GM23338 (cell line): ENCODE measurements around the gene TMCC1. TPM values are rescaled to one million over a fixed set of nuclear protein-coding genes. Genes with fewer than 3 reads are reported as not detected.

Experiments
- CTCF ChIP-seq, 2 experiments: fragments of 200-600 bp in 1 of 2; sonication (generic) in 1 of 2; conservative IDR thresholded peaks; 2 replicates each; pipeline versions ENCODE4 v1.5.1 to v1.6.1; 2016 to 2017; ENCODE audit warnings: antibody characterized with exemption in 2 of 2, low read depth in 2 of 2, mild to moderate bottlenecking in 2 of 2, moderate library complexity in 1 of 2
- EZH2 ChIP-seq: fragments of 200-600 bp; sonication (generic); IDR thresholded peaks from one replicate; pipeline ENCODE4 v1.8.0; 2017; ENCODE audit warnings: antibody characterized with exemption, mild to moderate bottlenecking, low read depth; ENCODE audit not compliant: unreplicated experiment
- EZH2phosphoT487 ChIP-seq: fragments of 200-600 bp; sonication (generic); IDR thresholded peaks from one replicate; pipeline ENCODE4 v1.8.1; 2018; ENCODE audit warnings: antibody characterized with exemption; ENCODE audit not compliant: unreplicated experiment
- NANOG ChIP-seq: IDR thresholded peaks from 2 replicates; pipeline ENCODE4 v1.6.1; 2016; ENCODE audit warnings: antibody characterized with exemption, borderline replicate concordance
- POLR2AphosphoS5 ChIP-seq: IDR thresholded peaks from 2 replicates; pipeline ENCODE4 v1.6.1; 2016; ENCODE audit warnings: antibody characterized with exemption, low read depth
- STAT1 ChIP-seq: IDR thresholded peaks from one replicate; pipeline ENCODE4 v1.6.1; 2016; ENCODE audit warnings: antibody characterized with exemption; ENCODE audit not compliant: unreplicated experiment
- ZNF114 ChIP-seq: fragments of 250-450 bp; sonication (Bioruptor Pico); IDR thresholded peaks from 2 replicates; pipeline ENCODE4 v1.5.0; 2020; ENCODE audit warnings: mild to moderate bottlenecking, moderate library complexity
- ZNF331 ChIP-seq: fragments of 250-450 bp; sonication (Bioruptor Pico); IDR thresholded peaks from 2 replicates; pipeline ENCODE4 v1.5.0; 2020; ENCODE audit warnings: low read depth, mild to moderate bottlenecking, moderate library complexity
- polyA plus RNA-seq: library from polyadenylated mRNA; unstranded; fragments of >200 nt; fragmentation: Nextera tagmentation; extraction: Ambion mirVana; gene quantifications from 2 replicates; pipeline ENCODE4 v1.2.1, GENCODE V29; 2016
- total RNA-seq: library from RNA; depleted of rRNA; stranded (reverse); fragments of >200 nt; shearing (Covaris generic); gene quantifications from 2 replicates; pipeline ENCODE4 v1.2.3, GENCODE V29; 2014
- TF ChIP-seq, protein P1 (sequence below): fragments of 250-450 bp; sonication (Bioruptor Pico); IDR thresholded peaks from 2 replicates; pipeline ENCODE4 v1.5.0; 2020; ENCODE audit warnings: mild to moderate bottlenecking, moderate library complexity
- TF ChIP-seq, protein P2 (sequence below): IDR thresholded peaks from one replicate; pipeline ENCODE4 v1.6.1; 2018; ENCODE audit warnings: antibody characterized with exemption; ENCODE audit not compliant: unreplicated experiment

TMCC1 gene
- total and polyA plus RNA-seq, 2 experiments from 2014 or later: 8.2 to 18.4 TPM

GRCh38 chr3:129702934-129703712, 190.4 kb downstream of the TMCC1 start (continued):
- TF ChIP-seq, protein P1, sequence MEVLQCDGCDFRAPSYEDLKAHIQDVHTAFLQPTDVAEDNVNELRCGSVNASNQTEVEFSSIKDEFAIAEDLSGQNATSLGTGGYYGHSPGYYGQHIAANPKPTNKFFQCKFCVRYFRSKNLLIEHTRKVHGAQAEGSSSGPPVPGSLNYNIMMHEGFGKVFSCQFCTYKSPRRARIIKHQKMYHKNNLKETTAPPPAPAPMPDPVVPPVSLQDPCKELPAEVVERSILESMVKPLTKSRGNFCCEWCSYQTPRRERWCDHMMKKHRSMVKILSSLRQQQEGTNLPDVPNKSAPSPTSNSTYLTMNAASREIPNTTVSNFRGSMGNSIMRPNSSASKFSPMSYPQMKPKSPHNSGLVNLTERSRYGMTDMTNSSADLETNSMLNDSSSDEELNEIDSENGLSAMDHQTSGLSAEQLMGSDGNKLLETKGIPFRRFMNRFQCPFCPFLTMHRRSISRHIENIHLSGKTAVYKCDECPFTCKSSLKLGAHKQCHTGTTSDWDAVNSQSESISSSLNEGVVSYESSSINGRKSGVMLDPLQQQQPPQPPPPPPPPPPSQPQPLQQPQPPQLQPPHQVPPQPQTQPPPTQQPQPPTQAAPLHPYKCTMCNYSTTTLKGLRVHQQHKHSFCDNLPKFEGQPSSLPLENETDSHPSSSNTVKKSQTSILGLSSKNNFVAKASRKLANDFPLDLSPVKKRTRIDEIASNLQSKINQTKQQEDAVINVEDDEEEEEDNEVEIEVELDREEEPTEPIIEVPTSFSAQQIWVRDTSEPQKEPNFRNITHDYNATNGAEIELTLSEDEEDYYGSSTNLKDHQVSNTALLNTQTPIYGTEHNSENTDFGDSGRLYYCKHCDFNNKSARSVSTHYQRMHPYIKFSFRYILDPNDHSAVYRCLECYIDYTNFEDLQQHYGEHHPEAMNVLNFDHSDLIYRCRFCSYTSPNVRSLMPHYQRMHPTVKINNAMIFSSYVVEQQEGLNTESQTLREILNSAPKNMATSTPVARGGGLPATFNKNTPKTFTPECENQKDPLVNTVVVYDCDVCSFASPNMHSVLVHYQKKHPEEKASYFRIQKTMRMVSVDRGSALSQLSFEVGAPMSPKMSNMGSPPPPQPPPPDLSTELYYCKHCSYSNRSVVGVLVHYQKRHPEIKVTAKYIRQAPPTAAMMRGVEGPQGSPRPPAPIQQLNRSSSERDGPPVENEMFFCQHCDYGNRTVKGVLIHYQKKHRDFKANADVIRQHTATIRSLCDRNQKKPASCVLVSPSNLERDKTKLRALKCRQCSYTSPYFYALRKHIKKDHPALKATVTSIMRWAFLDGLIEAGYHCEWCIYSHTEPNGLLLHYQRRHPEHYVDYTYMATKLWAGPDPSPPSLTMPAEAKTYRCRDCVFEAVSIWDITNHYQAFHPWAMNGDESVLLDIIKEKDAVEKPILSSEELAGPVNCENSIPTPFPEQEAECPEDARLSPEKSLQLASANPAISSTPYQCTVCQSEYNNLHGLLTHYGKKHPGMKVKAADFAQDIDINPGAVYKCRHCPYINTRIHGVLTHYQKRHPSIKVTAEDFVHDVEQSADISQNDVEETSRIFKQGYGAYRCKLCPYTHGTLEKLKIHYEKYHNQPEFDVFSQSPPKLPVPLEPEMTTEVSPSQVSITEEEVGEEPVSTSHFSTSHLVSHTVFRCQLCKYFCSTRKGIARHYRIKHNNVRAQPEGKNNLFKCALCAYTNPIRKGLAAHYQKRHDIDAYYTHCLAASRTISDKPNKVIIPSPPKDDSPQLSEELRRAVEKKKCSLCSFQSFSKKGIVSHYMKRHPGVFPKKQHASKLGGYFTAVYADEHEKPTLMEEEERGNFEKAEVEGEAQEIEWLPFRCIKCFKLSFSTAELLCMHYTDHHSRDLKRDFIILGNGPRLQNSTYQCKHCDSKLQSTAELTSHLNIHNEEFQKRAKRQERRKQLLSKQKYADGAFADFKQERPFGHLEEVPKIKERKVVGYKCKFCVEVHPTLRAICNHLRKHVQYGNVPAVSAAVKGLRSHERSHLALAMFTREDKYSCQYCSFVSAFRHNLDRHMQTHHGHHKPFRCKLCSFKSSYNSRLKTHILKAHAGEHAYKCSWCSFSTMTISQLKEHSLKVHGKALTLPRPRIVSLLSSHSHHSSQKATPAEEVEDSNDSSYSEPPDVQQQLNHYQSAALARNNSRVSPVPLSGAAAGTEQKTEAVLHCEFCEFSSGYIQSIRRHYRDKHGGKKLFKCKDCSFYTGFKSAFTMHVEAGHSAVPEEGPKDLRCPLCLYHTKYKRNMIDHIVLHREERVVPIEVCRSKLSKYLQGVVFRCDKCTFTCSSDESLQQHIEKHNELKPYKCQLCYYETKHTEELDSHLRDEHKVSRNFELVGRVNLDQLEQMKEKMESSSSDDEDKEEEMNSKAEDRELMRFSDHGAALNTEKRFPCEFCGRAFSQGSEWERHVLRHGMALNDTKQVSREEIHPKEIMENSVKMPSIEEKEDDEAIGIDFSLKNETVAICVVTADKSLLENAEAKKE: no peak
- TF ChIP-seq STAT1 (no peak), EZH2phosphoT487 (no peak), POLR2AphosphoS5 (no peak), ZNF331 (CRISPR knock-in tag) (no peak), ZNF114 (CRISPR knock-in tag) (no peak), EZH2 (no peak), NANOG (no peak), CTCF (conservative IDR thresholded peaks at IDR 0.05; ENCODE audit: low read depth in 2 of 2) (no peak)
- TF ChIP-seq, protein P2, sequence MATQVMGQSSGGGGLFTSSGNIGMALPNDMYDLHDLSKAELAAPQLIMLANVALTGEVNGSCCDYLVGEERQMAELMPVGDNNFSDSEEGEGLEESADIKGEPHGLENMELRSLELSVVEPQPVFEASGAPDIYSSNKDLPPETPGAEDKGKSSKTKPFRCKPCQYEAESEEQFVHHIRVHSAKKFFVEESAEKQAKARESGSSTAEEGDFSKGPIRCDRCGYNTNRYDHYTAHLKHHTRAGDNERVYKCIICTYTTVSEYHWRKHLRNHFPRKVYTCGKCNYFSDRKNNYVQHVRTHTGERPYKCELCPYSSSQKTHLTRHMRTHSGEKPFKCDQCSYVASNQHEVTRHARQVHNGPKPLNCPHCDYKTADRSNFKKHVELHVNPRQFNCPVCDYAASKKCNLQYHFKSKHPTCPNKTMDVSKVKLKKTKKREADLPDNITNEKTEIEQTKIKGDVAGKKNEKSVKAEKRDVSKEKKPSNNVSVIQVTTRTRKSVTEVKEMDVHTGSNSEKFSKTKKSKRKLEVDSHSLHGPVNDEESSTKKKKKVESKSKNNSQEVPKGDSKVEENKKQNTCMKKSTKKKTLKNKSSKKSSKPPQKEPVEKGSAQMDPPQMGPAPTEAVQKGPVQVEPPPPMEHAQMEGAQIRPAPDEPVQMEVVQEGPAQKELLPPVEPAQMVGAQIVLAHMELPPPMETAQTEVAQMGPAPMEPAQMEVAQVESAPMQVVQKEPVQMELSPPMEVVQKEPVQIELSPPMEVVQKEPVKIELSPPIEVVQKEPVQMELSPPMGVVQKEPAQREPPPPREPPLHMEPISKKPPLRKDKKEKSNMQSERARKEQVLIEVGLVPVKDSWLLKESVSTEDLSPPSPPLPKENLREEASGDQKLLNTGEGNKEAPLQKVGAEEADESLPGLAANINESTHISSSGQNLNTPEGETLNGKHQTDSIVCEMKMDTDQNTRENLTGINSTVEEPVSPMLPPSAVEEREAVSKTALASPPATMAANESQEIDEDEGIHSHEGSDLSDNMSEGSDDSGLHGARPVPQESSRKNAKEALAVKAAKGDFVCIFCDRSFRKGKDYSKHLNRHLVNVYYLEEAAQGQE: no peak
